GM19328 (cell line): ENCODE results near the gene TRDMT1.

Experiments
- ATAC-seq: cut with Tn5 transposase; IDR thresholded peaks from one replicate; pipeline ENCODE4 v1.9.1; 2021; ENCODE audit warnings: mild to moderate bottlenecking, moderate library complexity; ENCODE audit not compliant: unreplicated experiment

Gene TRDMT1

DNA sequence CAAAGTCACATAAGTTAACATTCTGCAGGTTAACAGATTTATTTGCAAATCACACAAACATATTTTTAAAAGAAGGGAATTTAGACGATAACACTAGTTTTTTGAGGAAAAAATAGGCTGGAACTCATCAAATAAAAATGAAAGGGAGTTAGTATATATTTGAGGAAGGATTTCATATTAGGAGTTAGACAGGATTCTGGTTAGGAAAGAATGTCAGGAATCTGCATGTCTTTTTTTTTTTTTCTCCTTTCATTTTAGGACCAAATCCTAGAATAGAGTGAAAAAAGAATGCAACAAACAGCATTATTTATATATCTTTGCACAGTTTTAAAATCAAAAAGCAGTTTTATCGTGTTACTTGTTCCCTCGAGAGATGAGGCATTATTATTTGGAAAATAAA is 8.9 kb upstream of the TRDMT1 start:
- no peak for ATAC-seq

- ATAC-seq: no peak
These were observed 8.4 kb upstream of the TRDMT1 start for GRCh38 chr10:17209881-17210280.

DNA sequence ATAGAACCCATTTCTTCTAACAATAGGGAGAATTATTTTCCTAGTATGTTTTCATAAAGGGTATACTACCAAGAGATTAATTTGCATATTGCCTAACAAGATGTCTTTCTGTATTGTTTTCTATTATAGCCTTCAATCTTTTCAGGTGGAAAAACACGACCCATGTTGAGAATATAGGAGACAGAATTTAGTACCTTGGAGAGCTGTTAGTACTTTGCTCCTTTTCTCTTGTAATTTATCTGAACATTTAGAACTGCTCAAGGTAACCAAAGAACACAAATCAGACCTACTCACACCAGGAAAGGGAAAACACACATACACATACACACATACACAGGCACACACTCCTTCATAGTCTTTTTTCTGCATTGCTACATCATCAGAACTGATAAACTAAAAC is 7.8 kb upstream of the TRDMT1 start:
- no peak for ATAC-seq

DNA sequence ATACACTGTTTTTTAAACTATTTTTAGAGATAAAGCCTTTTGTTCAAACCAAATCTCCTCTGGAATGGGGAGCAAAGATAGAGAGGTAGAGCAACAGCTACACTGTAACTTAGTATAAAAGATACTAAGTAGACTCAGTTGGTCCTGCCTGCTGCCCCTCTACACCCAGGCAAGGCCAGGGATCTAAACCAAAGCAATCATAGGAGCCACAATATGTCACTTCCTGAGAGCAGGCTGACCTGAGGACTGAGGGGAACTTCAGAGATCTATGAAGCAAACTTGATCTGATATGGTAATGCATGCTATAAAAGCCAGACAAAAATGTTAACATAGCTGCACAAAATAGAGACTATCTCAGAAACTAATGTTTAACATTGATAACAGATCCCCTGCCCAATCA is 7.0 kb upstream of the TRDMT1 start:
- no peak for ATAC-seq

- ATAC-seq: no peak
These were observed 4.8 kb upstream of the TRDMT1 start for GRCh38 chr10:17206210-17206709.

- no peak for ATAC-seq
These were observed 1.9 kb upstream of the TRDMT1 start for GRCh38 chr10:17203416-17203815.

- ATAC-seq: no peak
These were observed 1.5 kb upstream of the TRDMT1 start for GRCh38 chr10:17202999-17203398.

- ATAC-seq: no peak
These were observed 1.0 kb upstream of the TRDMT1 start for GRCh38 chr10:17202506-17202905.

DNA sequence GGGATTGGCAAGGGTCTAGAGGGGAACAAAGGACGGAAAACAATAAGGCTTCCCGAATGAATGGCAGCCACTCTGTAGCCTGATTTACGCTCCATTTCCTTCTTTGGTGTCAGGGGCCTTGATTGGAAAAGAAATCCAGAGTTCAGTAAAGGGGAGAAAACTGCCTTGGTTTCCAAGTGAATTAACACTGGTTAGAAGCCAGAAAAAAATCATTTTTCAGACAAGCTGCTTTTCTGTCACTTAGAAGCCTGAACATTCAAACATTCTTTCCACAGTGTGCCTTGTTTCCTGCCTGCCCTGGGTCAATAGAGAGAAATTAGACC is 283 bp upstream of the TRDMT1 start:
- no peak for ATAC-seq

GRCh38 chr10:17200001-17200911 is 1.2 kb downstream of the TRDMT1 start:
- ATAC-seq: no peak

DNA sequence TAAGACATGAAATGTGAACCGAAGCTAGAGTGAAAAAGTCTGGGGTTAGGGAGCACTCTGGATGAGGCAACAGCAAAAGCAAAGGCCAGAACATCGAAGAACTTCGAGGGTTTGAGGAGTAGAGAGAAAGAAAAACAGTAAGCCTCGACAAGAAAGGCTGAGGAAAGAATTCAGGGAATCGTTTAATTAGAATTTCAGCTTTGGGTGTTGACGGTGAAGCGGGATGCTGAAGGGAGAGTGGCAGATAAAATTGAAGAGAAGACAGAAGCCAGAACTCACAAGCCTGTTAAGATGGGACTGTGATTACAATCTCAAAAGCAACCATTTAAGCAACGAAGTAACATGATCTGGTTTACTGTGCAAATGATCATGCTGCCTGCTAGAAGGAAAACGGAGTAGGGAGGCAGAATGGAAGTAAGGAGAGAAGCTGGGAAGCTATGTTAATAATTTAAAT is 2.1 kb downstream of the TRDMT1 start:
- no peak for ATAC-seq

- no peak for ATAC-seq
These were observed 4.9 kb downstream of the TRDMT1 start for GRCh38 chr10:17196573-17196972.

DNA sequence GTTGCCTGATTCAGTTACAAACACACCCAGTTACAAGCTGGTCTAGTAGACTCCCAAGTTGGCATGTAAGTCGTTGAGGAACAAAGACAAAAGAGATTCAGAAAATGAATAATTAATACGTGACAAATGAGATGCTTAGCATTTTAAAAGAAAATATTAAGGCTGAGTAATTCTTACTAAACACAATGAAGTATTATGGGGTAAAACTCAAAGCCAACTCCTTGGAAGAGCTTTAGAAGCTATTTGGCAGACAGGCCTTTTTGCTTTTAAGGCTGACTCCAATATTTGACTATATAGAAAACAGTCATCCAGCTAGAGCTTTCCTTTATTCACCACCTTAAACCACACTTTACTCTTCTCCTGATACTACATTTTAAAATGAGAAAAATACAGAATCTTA is 5.4 kb downstream of the TRDMT1 start:
- no peak for ATAC-seq

DNA sequence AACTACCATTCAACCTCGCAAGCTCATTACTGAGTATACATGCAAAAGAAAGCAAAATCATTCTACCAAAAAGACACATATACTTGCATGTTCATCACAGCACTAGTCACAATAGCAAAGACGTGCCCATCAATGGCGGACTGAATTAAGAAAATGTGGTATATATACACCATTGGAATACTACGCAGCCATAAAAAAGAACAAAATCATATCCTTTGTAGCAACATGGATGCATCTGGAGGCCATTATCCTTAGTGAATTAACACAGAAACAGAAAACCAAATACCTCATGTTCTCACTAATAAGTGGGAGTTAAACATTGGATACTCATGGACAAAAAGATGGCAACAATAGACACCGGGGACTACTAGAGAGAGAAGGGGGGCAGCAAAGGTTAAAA is 6.4 kb downstream of the TRDMT1 start:
- ATAC-seq: no peak

GRCh38 chr10:17190602-17191001 is 10.9 kb downstream of the TRDMT1 start:
- no peak for ATAC-seq

DNA sequence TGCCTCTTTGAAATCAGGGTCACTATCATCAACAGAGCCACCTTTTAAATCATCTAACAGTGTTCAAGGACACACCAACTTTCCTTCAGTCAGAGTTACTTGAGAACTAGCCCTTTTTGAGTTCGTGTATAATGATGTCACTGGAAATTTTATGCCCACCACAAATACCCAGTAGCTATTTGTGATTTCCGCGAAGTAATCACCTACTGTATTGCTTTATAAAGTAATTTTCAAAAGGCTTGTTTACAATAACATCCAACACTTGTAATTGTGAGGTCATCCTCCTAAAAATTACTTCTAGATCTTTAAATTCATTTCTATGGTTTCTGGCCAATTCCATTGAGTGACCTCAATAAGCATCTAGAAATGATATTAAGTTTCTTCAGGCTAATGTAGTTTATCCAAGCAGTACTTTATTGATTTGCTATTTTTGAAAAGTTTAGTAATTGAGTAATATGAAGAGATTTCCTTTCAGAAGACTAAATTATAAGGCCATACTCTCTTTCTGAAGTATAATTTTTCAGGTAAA is 12.8 kb downstream of the TRDMT1 start:
- ATAC-seq: no peak

GRCh38 chr10:17185873-17186272 is 15.6 kb downstream of the TRDMT1 start:
- no peak for ATAC-seq

GRCh38 chr10:17183110-17183509 is 18.4 kb downstream of the TRDMT1 start:
- no peak for ATAC-seq

- no peak for ATAC-seq
These were observed 19.7 kb downstream of the TRDMT1 start for GRCh38 chr10:17181751-17182150.

- no peak for ATAC-seq
These were observed 20.4 kb downstream of the TRDMT1 start for GRCh38 chr10:17181110-17181509.

DNA sequence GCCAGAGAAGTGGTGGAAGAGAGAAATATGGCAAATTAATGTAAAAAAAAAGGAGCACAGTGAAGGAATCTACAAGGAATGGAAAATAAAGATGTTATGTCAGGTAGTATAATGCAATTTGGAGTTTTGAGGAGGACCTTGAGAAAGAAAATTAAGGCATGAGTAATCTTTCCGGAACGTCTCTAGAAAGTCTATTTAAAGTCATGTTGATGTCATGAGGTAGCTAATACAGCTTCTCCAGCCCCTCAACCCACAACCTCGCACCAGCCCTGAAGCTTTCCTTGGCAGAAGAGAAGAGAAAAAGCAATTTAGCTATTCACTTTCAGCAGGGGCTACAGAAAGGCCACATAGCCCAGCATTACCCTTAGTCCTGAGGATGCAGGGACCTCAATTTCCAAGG is 22.5 kb downstream of the TRDMT1 start:
- ATAC-seq: no peak

GRCh38 chr10:17178006-17178405 is 23.5 kb downstream of the TRDMT1 start:
- ATAC-seq: no peak

- ATAC-seq: no peak
These were observed 24.5 kb downstream of the TRDMT1 start for GRCh38 chr10:17177014-17177413.
